PC-3 (cell line): Measurements from ENCODE around the gene CCDC158. TPM values are rescaled to one million over a fixed set of nuclear protein-coding genes. Genes with fewer than 3 reads are reported as not detected.

Experiments
- ATAC-seq: fragments of 200-7000 bp; cut with Tn5 transposase; 2 replicates; pipeline ENCODE4 v1.9.1; 2020; ENCODE audit warnings: mild to moderate bottlenecking, moderate library complexity
- BruUV-seq: library from RNA; stranded (reverse); fragments of 400-500 nt; replicated peaks from 2 replicates; lab custom pipeline; 2021; lab: Mats Ljungman, UMichigan
- CTCF ChIA-PET: fragments of 300-600 bp; sonication (Branson Sonifier 250); formaldehyde crosslinking; loops from one replicate; lab custom pipeline; 2022; ENCODE audit warnings: antibody characterized with exemption; lab: Charles Lee
- POLR2A ChIA-PET: fragments of 300-600 bp; sonication (Branson Sonifier 250); formaldehyde crosslinking; loops from one replicate; lab custom pipeline; 2022; ENCODE audit warnings: antibody characterized with exemption; ENCODE audit not compliant: unreplicated experiment; lab: Charles Lee
- DNase-seq: peaks from one replicate; pipeline ENCODE4 v3.0.0-alpha.2; 2015
- H2AFZ ChIP-seq: fragments of 300-600 bp; sonication (generic); 2 replicates; pipeline ENCODE4 v1.6.0; 2016; ENCODE audit warnings: antibody characterized with exemption, low read length
- H3F3A ChIP-seq: fragments of 300-600 bp; sonication (generic); one replicate; pipeline ENCODE4 v1.6.0; 2017; ENCODE audit warnings: antibody characterized with exemption, low read length, control low read depth, mild to moderate bottlenecking; ENCODE audit not compliant: unreplicated experiment
- H3K27ac ChIP-seq: fragments of 300-600 bp; sonication (generic); 2 replicates; pipeline ENCODE4 v1.5.1; 2016; ENCODE audit warnings: mild to moderate bottlenecking, low read length
- H3K27me3 ChIP-seq: fragments of 300-600 bp; sonication (generic); 2 replicates; pipeline ENCODE4 v1.6.1; 2016; ENCODE audit warnings: low read length, mixed read lengths
- H3K36me3 ChIP-seq: fragments of 300-600 bp; sonication (generic); 2 replicates; pipeline ENCODE4 v1.6.1; 2016; ENCODE audit warnings: low read depth, mixed run types, low read length, mixed read lengths
- H3K4me1 ChIP-seq: fragments of 300-600 bp; sonication (generic); 2 replicates; pipeline ENCODE4 v1.5.1; 2016; ENCODE audit warnings: low read length; ENCODE audit not compliant: insufficient read depth
- H3K4me2 ChIP-seq: fragments of 300-600 bp; sonication (generic); 2 replicates; pipeline ENCODE4 v1.6.0; 2016; ENCODE audit warnings: low read length
- H3K4me3 ChIP-seq: fragments of 300-600 bp; sonication (generic); 2 replicates; pipeline ENCODE4 v1.5.1; 2016; ENCODE audit warnings: mild to moderate bottlenecking, low read length, mixed read lengths
- H3K79me2 ChIP-seq: fragments of 300-600 bp; sonication (generic); 2 replicates; pipeline ENCODE4 v1.6.1; 2017; ENCODE audit warnings: low read length, mixed read lengths
- H3K9ac ChIP-seq: fragments of 300-600 bp; sonication (generic); 2 replicates; pipeline ENCODE4 v1.6.0; 2016; ENCODE audit warnings: mild to moderate bottlenecking, low read length
- H3K9me2 ChIP-seq: fragments of 300-600 bp; sonication (generic); replicated peaks from 2 replicates; pipeline ENCODE4 v1.6.1; 2016; ENCODE audit warnings: mixed run types, low read length, mixed read lengths
- H3K9me3 ChIP-seq: fragments of 300-600 bp; sonication (generic); 2 replicates; pipeline ENCODE4 v1.6.1; 2016; ENCODE audit warnings: low read length, mixed read lengths
- H4K20me1 ChIP-seq: fragments of 300-600 bp; sonication (generic); 2 replicates; pipeline ENCODE4 v1.6.1; 2016; ENCODE audit warnings: low read length, mixed read lengths
- EZH2 ChIP-seq: fragments of 300-600 bp; sonication (generic); IDR thresholded peaks from one replicate; pipeline ENCODE4 v1.6.1; 2017; ENCODE audit warnings: antibody characterized with exemption, mild to moderate bottlenecking, low read length; ENCODE audit not compliant: unreplicated experiment
- EZH2phosphoT487 ChIP-seq: fragments of 300-600 bp; sonication (generic); IDR thresholded peaks from 2 replicates; pipeline ENCODE4 v1.6.1; 2018; ENCODE audit warnings: mild to moderate bottlenecking, antibody characterized with exemption, low read length, borderline replicate concordance
- intact Hi-C: fragments of 100-400 bp; cut with micrococcal nuclease; formaldehyde crosslinking; loops from 2 replicates; pipeline ENCODE4 v1.9.0; 2023
- total RNA-seq: library from RNA; depleted of rRNA; stranded (reverse); fragments of >200 nt; gene quantifications from 2 replicates; pipeline ENCODE4 v1.2.3, GENCODE V29; 2014; rRNA removed
- TF ChIP-seq, protein P1 (sequence below): fragments of 300-600 bp; sonication (generic); conservative IDR thresholded peaks from 2 replicates; pipeline ENCODE4 v1.5.1; 2017; ENCODE audit warnings: antibody characterized with exemption, low read depth, mild to moderate bottlenecking, low read length

The CCDC158 gene
- total RNA-seq, 1 experiment from 2014 or later, result not detected

DNA sequence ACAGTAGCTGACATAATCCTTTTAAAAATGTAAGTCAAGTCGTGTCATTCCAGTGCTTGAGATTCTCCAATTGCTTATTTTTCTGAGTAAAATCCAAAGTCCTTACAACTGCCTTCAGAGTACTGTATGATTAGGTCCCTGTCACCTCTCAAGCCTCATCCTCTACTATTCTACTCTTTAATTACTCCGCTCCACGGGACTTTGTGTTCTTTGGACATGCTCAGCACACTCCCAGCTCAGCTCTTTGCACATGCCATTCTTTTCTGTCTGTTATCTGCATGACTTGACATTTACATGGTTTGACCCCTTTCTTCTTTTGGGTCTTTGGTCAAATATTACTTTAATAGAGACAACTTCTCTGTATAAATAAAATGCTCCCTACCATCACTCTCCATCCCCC lies 154.3 kb downstream of the CCDC158 start:
- Histone ChIP-seq H3F3A (no peaks in the 10 kb centered on the region), H3K27me3 (no peaks in the 10 kb centered on the region), H3K9ac (no peak overlapping the region), H3K9me3 (no peaks in the 10 kb centered on the region), H2AFZ (no peak overlapping the region), H3K9me2 (no peaks in the 10 kb centered on the region), H4K20me1 (no peaks in the 10 kb centered on the region), H3K27ac (no peak overlapping the region), H3K4me3 (no peak overlapping the region), H3K36me3 (no peaks in the 10 kb centered on the region), H3K4me1 (no peaks in the 10 kb centered on the region), H3K4me2 (no peak overlapping the region), H3K79me2 (no peaks in the 10 kb centered on the region)
- DNase-seq (no peak), ATAC-seq (no peak)
- no peak for TF ChIP-seq EZH2
- TF ChIP-seq, protein P1, sequence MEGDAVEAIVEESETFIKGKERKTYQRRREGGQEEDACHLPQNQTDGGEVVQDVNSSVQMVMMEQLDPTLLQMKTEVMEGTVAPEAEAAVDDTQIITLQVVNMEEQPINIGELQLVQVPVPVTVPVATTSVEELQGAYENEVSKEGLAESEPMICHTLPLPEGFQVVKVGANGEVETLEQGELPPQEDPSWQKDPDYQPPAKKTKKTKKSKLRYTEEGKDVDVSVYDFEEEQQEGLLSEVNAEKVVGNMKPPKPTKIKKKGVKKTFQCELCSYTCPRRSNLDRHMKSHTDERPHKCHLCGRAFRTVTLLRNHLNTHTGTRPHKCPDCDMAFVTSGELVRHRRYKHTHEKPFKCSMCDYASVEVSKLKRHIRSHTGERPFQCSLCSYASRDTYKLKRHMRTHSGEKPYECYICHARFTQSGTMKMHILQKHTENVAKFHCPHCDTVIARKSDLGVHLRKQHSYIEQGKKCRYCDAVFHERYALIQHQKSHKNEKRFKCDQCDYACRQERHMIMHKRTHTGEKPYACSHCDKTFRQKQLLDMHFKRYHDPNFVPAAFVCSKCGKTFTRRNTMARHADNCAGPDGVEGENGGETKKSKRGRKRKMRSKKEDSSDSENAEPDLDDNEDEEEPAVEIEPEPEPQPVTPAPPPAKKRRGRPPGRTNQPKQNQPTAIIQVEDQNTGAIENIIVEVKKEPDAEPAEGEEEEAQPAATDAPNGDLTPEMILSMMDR, result no peak
- no peak for TF ChIP-seq EZH2phosphoT487
- POLR2A ChIA-PET, result interaction anchor here (0.5 kb wide), 1 partner anchor 516 kb away, joined by 3 read pairs; no protein-coding TSS in a partner anchor
- BruUV-seq, result no TSS peak
- intact Hi-C loops, result no loop called here
- CTCF ChIA-PET, result no interaction called here

DNA sequence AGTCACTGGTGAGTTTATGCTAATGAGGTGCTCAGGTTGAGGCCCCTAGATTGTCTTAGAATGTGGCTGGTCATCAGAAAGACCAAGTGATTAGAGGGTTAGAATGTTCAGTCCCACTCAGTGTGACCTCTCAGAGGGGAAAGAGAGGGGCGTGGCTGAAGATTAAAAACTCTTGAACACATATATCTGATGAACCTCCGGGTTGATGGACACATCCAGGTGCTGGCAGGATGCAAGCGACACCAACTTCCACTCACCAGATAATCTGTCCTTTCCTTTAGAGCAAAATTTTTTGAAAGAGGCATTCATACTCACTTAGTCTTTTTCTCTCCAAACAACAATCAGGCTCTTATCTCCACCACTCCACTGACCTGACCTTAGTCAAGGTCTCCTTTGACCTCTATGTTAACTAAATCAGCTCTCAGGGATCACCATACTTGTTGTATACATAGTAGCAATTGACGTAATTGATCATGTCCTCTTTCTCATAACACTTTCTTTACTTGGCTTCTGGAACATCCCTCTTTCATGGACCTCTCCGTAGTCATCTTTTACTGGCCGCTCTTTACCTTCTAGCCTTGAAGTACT lies 155.2 kb downstream of the CCDC158 start:
- Histone ChIP-seq H3F3A (no peaks in the 10 kb centered on the region), H3K9me3 (no peaks in the 10 kb centered on the region), H3K4me1 (no peaks in the 10 kb centered on the region), H3K4me3 (no peak overlapping the region), H3K9me2 (no peaks in the 10 kb centered on the region), H3K79me2 (no peaks in the 10 kb centered on the region), H2AFZ (no peak overlapping the region), H3K4me2 (no peak overlapping the region), H3K27me3 (no peaks in the 10 kb centered on the region), H3K27ac (no peak overlapping the region), H4K20me1 (no peaks in the 10 kb centered on the region), H3K9ac (no peak overlapping the region), H3K36me3 (no peaks in the 10 kb centered on the region)
- intact Hi-C loops, result no loop called here
- ATAC-seq (no peak), DNase-seq (no peak)
- BruUV-seq, result no TSS peak
- TF ChIP-seq EZH2phosphoT487 (no peak), EZH2 (no peak)
- TF ChIP-seq, protein P1, result no peak
- CTCF ChIA-PET, result no interaction called here
- POLR2A ChIA-PET, result no interaction called here

Other genes starting within 250 kb of the CCDC158 start
- 40.6 and 56.3 TPM in 2 replicates for gene SCARB2, start 207.3 kb downstream of the CCDC158 start, total RNA-seq
- gene FAM47E, start 169.4 kb downstream of the CCDC158 start, total RNA-seq, result 0.91 and 0.98 TPM in 2 replicates
- gene STBD1, start 114.4 kb downstream of the CCDC158 start, total RNA-seq, result 7.3 and 10.9 TPM in 2 replicates
- gene SHROOM3, start 14.1 kb upstream of the CCDC158 start, total RNA-seq, result 27.8 and 28.7 TPM in 2 replicates